Endodermal cell (in vitro differentiated cells): ENCODE results near the gene MIX23. TPM values are rescaled to one million over a fixed set of nuclear protein-coding genes. Genes with fewer than 3 reads are reported as not detected.

ENCODE experiments used
- DNase-seq: peaks from one replicate; pipeline ENCODE4 v3.0.0-alpha.2; 2017
- H3K27ac ChIP-seq: 2 replicates; pipeline ENCODE4 v1.5.1; 2013; ENCODE audit warnings: mild to moderate bottlenecking, low read depth, low read length, moderate library complexity
- H3K27me3 ChIP-seq: 2 replicates; pipeline ENCODE4 v1.6.1; 2013; ENCODE audit warnings: mild to moderate bottlenecking, low read length, moderate library complexity; ENCODE audit not compliant: insufficient read depth, control insufficient read depth, poor library complexity, severe bottlenecking
- H3K36me3 ChIP-seq: 2 replicates; pipeline ENCODE4 v1.7.0; 2013; ENCODE audit warnings: mild to moderate bottlenecking, low read length, moderate library complexity; ENCODE audit not compliant: control insufficient read depth, insufficient read depth
- H3K4me1 ChIP-seq: one replicate; pipeline ENCODE4 v1.7.0; 2013; ENCODE audit warnings: low read length; ENCODE audit not compliant: control insufficient read depth, insufficient read depth
- H3K4me3 ChIP-seq: 2 replicates; pipeline ENCODE4 v1.5.1; 2013; ENCODE audit warnings: mild to moderate bottlenecking, low read length, moderate library complexity
- H3K9ac ChIP-seq: 2 replicates; pipeline ENCODE4 v1.6.1; 2013; ENCODE audit warnings: mild to moderate bottlenecking, low read length, moderate library complexity; ENCODE audit not compliant: poor library complexity, severe bottlenecking; ENCODE audit errors: extremely low read depth
- H3K9me3 ChIP-seq: 2 replicates; pipeline ENCODE4 v1.6.1; 2013; ENCODE audit warnings: mild to moderate bottlenecking, low read length, moderate library complexity; ENCODE audit not compliant: control insufficient read depth
- H3K27ac Mint-ChIP-seq: 2 replicates; pipeline ENCODE4 v1.8.0; 2020; ENCODE audit warnings: mixed read lengths
- H3K27me3 Mint-ChIP-seq: 2 replicates; pipeline ENCODE4 v1.8.0; 2021; ENCODE audit warnings: mild to moderate bottlenecking, mixed read lengths; ENCODE audit not compliant: insufficient read depth
- H3K36me3 Mint-ChIP-seq: 2 replicates; pipeline ENCODE4 v1.8.0; 2020; ENCODE audit warnings: low read depth, mixed read lengths
- H3K4me1 Mint-ChIP-seq: 2 replicates; pipeline ENCODE4 v1.8.0; 2020; ENCODE audit warnings: mixed read lengths
- H3K4me3 Mint-ChIP-seq: 2 replicates; pipeline ENCODE4 v1.8.0; 2020; ENCODE audit warnings: mild to moderate bottlenecking, moderate library complexity, mixed read lengths
- H3K9me3 Mint-ChIP-seq: 2 replicates; pipeline ENCODE4 v1.8.0; 2020; ENCODE audit warnings: mild to moderate bottlenecking, mixed read lengths
- WGBS, 2 experiments: methylation state at CpG; one replicate each; pipeline versions ENCODE4 v1.1.5 to v1.1.7; 2013; ENCODE audit warnings: missing lambda C conversion rate in 2 of 2, mixed read lengths in 1 of 2; ENCODE audit not compliant: insufficient coverage in 1 of 2, insufficient read length in 1 of 2; 5-methylcytosine and 5-hydroxymethylcytosine counted together
- total RNA-seq, 2 donors: library from RNA; stranded (reverse); fragmentation: NEBNext Ultra II Directional in 1 of 2; extraction: Animal tissue kit (Norgen Biotek cat#: 25700) in 1 of 2; gene quantifications; 2 replicates in 1 of 2; 3 replicates in 1 of 2; pipeline ENCODE4 v1.2.1, GENCODE V29; 2021
- TF ChIP-seq, protein P1 (sequence below): fragments of 200-600 bp; sonication (generic); conservative IDR thresholded peaks from 2 replicates; pipeline ENCODE4 v1.5.0; 2021; ENCODE audit warnings: antibody characterized with exemption, mild to moderate bottlenecking

MIX23 gene
- total RNA-seq, 2 donors from 2014 or later, result 54.1 to 62.6 TPM

DNA sequence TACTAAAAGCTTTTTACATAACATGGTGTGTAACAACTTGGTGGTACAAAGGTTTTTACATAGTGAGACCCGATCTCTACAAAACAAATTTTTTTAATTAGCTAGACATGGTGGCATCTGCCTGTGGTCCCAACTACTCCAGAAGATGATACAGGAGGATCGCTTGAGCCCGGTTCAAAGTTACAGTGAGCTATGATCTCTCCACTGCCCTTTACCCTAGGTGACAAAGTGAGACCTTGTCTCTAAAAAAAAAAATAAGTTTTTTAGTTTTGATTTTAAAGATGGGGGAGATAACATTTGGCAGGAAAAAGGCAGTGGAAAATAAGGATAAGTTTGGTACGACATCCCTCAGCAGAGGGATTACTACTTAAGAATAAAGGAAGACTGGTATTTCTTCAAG, 6.9 kb upstream of the MIX23 start:
- no peaks in the 10 kb centered on the region for H3K27me3 Mint-ChIP-seq
- H3K4me3 Mint-ChIP-seq, result no peak overlapping the region
- Histone ChIP-seq H3K27ac (no peak overlapping the region), H3K4me1 (peaks cover 3% of the 10 kb centered on the region), H3K9ac (no peak overlapping the region), H3K4me3 (no peak overlapping the region), H3K27me3 (no peaks in the 10 kb centered on the region), H3K9me3 (no peaks in the 10 kb centered on the region), H3K36me3 (no peaks in the 10 kb centered on the region)
- 92 to 96% methylated on average over 2 to 4 of the region's 4 CpGs for WGBS, 2 experiments
- H3K4me1 Mint-ChIP-seq, result peaks cover 7% of the 10 kb centered on the region
- H3K9me3 Mint-ChIP-seq, result no peaks in the 10 kb centered on the region
- H3K36me3 Mint-ChIP-seq, result peaks cover 14% of the 10 kb centered on the region
- no peak for DNase-seq
- TF ChIP-seq, protein P1, sequence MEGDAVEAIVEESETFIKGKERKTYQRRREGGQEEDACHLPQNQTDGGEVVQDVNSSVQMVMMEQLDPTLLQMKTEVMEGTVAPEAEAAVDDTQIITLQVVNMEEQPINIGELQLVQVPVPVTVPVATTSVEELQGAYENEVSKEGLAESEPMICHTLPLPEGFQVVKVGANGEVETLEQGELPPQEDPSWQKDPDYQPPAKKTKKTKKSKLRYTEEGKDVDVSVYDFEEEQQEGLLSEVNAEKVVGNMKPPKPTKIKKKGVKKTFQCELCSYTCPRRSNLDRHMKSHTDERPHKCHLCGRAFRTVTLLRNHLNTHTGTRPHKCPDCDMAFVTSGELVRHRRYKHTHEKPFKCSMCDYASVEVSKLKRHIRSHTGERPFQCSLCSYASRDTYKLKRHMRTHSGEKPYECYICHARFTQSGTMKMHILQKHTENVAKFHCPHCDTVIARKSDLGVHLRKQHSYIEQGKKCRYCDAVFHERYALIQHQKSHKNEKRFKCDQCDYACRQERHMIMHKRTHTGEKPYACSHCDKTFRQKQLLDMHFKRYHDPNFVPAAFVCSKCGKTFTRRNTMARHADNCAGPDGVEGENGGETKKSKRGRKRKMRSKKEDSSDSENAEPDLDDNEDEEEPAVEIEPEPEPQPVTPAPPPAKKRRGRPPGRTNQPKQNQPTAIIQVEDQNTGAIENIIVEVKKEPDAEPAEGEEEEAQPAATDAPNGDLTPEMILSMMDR, result no peak
- no peak overlapping the region for H3K27ac Mint-ChIP-seq

DNA sequence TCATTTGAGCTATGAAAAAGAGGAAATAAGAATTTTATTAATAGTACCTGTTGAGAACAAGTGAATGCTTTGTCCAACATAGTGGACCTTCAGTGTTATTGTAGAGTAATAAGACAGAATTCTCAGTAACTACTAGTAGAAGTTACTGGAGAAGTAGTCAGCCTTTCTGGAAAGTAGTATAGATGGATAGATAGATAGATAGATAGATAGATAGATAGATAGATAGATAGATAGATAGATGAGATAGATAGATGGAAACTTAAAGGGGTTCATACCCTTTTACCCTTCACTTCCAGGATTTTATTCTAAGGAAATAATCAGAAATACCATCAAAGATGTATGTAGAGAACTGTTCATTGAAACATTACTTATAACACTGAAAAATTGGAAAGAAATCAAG, 6.2 kb upstream of the MIX23 start:
- H3K9me3 ChIP-seq, result no peaks in the 10 kb centered on the region
- no peaks in the 10 kb centered on the region for H3K27me3 ChIP-seq
- Mint-ChIP-seq H3K9me3 (no peaks in the 10 kb centered on the region), H3K36me3 (peaks cover 14% of the 10 kb centered on the region), H3K4me3 (no peak overlapping the region), H3K27ac (no peak overlapping the region), H3K27me3 (no peaks in the 10 kb centered on the region), H3K4me1 (peaks cover 11% of the 10 kb centered on the region)
- no peak for DNase-seq
- H3K27ac ChIP-seq, result no peak overlapping the region
- H3K9ac ChIP-seq, result no peak overlapping the region
- TF ChIP-seq, protein P1, result no peak
- peaks cover 3% of the 10 kb centered on the region for H3K4me1 ChIP-seq
- H3K4me3 ChIP-seq, result no peak overlapping the region
- no peaks in the 10 kb centered on the region for H3K36me3 ChIP-seq

DNA sequence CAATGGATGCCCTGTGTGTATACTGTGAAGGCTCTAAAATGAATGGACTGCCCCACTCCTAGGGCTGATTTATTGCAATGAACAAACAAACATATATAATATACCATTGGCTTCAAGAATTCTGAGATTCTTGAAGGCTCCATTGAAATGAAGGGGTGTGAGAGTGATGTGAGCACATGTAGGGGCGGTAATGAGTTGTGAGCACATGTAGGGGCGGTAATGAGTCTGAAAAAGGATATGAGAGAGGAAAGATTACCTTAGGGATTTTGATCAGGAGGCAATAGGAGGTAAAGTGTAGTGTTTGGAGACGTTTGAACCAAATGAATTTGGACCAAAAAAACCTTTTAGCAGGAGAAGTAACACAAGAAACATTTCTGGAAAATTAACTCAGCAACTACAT, 4.7 kb upstream of the MIX23 start:
- H3K36me3 Mint-ChIP-seq, result peaks cover 14% of the 10 kb centered on the region
- Histone ChIP-seq H3K9me3 (no peaks in the 10 kb centered on the region), H3K36me3 (no peaks in the 10 kb centered on the region), H3K4me1 (no peaks in the 10 kb centered on the region), H3K27ac (no peak overlapping the region), H3K9ac (no peak overlapping the region), H3K27me3 (no peaks in the 10 kb centered on the region), H3K4me3 (no peak overlapping the region)
- WGBS, 2 experiments, result 78 to 88% methylated on average over 1 to 3 of the region's 3 CpGs
- TF ChIP-seq, protein P1, result peak; percentile 45
- H3K4me1 Mint-ChIP-seq, result peaks cover 16% of the 10 kb centered on the region
- no peak overlapping the region for H3K27ac Mint-ChIP-seq
- no peaks in the 10 kb centered on the region for H3K9me3 Mint-ChIP-seq
- no peak for DNase-seq
- no peaks in the 10 kb centered on the region for H3K27me3 Mint-ChIP-seq
- H3K4me3 Mint-ChIP-seq, result no peak overlapping the region
